Measurements from ENCODE around the gene SLMAP.

DNA sequence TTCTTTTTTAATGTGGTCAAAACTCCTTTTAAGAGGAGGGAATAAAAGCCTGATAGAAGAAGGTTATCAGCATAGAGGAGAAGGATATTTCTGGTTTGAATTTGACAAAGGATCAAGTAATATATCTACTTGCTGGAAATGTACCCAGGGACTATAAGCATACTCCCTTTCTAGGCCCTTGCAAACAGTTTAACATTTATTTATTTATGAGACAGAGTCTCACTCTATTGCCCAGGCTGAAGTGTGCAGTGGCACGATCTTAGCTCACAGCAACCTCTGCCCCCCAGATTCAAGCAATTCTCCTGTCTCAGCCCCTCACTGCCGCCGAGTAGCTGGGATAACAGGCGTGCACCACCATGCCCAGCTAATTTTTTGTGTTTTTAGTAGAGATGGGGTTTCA lies 71.6 kb downstream of the SLMAP start:
- no peak for TF ChIP-seq EZH2phosphoT487 (IDR thresholded peaks at IDR 0.05; ENCODE audit: borderline replicate concordance, low read depth)
- no peak for TF ChIP-seq USF2 (IDR thresholded peaks at IDR 0.05; ENCODE audit: borderline replicate concordance, low read depth, low read length)
- no peak for TF ChIP-seq CTCF (IDR thresholded peaks at IDR 0.05)
- TF ChIP-seq SIN3A (IDR thresholded peaks at IDR 0.05; ENCODE audit: borderline replicate concordance, low read depth, low read length) = no peak
- no peak for TF ChIP-seq EP300 (IDR thresholded peaks at IDR 0.05; ENCODE audit: borderline replicate concordance in 1 of 2, low read depth in 1 of 2, low read length in 1 of 2)
- TF ChIP-seq TAF1 (IDR thresholded peaks at IDR 0.05; ENCODE audit: borderline replicate concordance, low read depth, low read length) = no peak
- no peak for TF ChIP-seq PBX3 (IDR thresholded peaks at IDR 0.05)

Measured in SK-N-SH (cell line).